ENCODE results near the gene SENP2. TPM values are rescaled to one million over a fixed set of nuclear protein-coding genes. Genes with fewer than 3 reads are reported as not detected.
"Not testable (repeated sequence)": the region's sequence is repeated elsewhere in the genome, so short reads cannot be mapped to it uniquely, and the experiment has no call there.

Gene SENP2
- total RNA-seq, 3 donors from 2014 or later (not counting 1 experiment from before 2014, with no cell fraction given), result 57.8 to 59.8 (median 58.7) TPM

GRCh38 chr3:185631508-185632206, 45.6 kb downstream of the SENP2 start:
- Mint-ChIP-seq H3K27ac (peak overlapping the region in 1 of 2 donors; percentile 42), H3K4me3 (no peak overlapping the region)
- WGBS (ENCODE audit: insufficient coverage), result 98% methylated on average over 4 of the region's 7 CpGs

DNA sequence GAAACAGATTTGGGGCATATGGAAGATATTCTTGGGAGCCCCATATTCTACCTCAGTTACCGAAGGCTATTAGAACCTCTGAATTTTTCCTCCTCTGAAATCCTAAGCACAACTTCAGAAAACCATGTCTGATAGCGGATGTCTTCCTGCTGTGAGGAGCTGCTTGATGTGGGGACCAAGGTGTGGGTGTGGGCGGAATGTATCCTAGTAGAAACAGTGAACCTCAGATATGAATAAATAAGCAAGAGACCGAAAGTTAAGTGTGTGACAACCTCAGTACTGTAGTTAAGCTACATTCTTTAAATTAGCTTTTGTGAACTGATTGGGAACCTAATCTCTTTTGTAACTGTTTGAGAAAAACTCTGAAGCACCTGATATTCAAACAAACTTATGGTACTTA, 46.9 kb downstream of the SENP2 start:
- Histone ChIP-seq H3K4me1 (ENCODE audit: control insufficient read depth, insufficient read depth, low read length) (no peaks in the 10 kb centered on the region), H3K27me3 (ENCODE audit: control insufficient read depth, insufficient read depth, low read length) (no peaks in the 10 kb centered on the region), H3K36me3 (ENCODE audit: control insufficient read depth, insufficient read depth, low read length) (peaks cover 18% of the 10 kb centered on the region), H3K27ac (ENCODE audit: low read length) (no peak overlapping the region), H3K4me3 (ENCODE audit: low read length) (no peak overlapping the region), H3K9me3 (ENCODE audit: control insufficient read depth, insufficient read depth, low read length) (no peaks in the 10 kb centered on the region)
- 87% methylated on average over 3 of the region's 4 CpGs for WGBS (ENCODE audit: insufficient coverage)
- Mint-ChIP-seq H3K4me1 (no peaks in the 10 kb centered on the region), H3K4me3 (no peak overlapping the region), H3K9me3 (no peaks in the 10 kb centered on the region), H3K27me3 (ENCODE audit: low read depth in 2 of 2) (no peaks in the 10 kb centered on the region), H3K27ac (no peak overlapping the region), H3K36me3 (no peaks in the 10 kb centered on the region)
- DNase-seq (no peak), ATAC-seq (no peak)
- TF ChIP-seq, protein P1, sequence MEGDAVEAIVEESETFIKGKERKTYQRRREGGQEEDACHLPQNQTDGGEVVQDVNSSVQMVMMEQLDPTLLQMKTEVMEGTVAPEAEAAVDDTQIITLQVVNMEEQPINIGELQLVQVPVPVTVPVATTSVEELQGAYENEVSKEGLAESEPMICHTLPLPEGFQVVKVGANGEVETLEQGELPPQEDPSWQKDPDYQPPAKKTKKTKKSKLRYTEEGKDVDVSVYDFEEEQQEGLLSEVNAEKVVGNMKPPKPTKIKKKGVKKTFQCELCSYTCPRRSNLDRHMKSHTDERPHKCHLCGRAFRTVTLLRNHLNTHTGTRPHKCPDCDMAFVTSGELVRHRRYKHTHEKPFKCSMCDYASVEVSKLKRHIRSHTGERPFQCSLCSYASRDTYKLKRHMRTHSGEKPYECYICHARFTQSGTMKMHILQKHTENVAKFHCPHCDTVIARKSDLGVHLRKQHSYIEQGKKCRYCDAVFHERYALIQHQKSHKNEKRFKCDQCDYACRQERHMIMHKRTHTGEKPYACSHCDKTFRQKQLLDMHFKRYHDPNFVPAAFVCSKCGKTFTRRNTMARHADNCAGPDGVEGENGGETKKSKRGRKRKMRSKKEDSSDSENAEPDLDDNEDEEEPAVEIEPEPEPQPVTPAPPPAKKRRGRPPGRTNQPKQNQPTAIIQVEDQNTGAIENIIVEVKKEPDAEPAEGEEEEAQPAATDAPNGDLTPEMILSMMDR (IDR thresholded peaks at IDR 0.05), result no peak
- intact Hi-C loops (cut with micrococcal nuclease), result no loop called here

More at GRCh38 chr3:185631508-185632206, 45.6 kb downstream of the SENP2 start:
- Mint-ChIP-seq H3K4me1 (no peaks in the 10 kb centered on the region), H3K36me3 (no peaks in the 10 kb centered on the region), H3K27me3 (ENCODE audit: low read depth in 2 of 2) (no peaks in the 10 kb centered on the region), H3K9me3 (no peaks in the 10 kb centered on the region)
- intact Hi-C loops (cut with micrococcal nuclease), result no loop called here
- DNase-seq (peak in 1 of 2 donors; percentile 30), ATAC-seq (no peak)
- Histone ChIP-seq H3K36me3 (ENCODE audit: control insufficient read depth, insufficient read depth, low read length) (peaks cover 24% of the 10 kb centered on the region), H3K4me1 (ENCODE audit: control insufficient read depth, insufficient read depth, low read length) (no peaks in the 10 kb centered on the region), H3K4me3 (ENCODE audit: low read length) (no peak overlapping the region), H3K27me3 (ENCODE audit: control insufficient read depth, insufficient read depth, low read length) (no peaks in the 10 kb centered on the region), H3K9me3 (ENCODE audit: control insufficient read depth, insufficient read depth, low read length) (no peaks in the 10 kb centered on the region), H3K27ac (ENCODE audit: low read length) (no peak overlapping the region)
- TF ChIP-seq, protein P1 (IDR thresholded peaks at IDR 0.05), result no peak

DNA sequence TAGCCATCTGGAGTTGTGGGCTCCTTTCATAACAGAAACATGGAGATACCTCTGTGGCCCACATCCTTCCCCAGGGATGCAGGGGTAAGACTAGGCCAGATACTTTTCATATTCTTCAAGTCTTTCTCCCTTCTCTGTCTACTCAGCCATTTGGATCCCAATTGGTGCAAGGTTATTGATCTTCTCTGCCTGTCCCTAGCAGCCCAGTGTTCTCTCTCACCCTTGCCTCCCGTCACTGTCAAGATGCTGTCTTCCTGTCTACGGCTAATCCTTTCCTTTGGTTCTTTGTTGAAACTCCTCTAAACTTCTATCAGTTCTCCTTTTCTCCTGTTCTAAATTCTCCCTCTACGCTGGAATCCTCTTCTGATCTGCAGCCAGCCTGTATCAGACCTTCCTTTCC, 51.3 kb downstream of the SENP2 start:
- H3K27ac Mint-ChIP-seq, result no peak overlapping the region
- H3K4me3 Mint-ChIP-seq, result no peak overlapping the region
- intact Hi-C loops (cut with micrococcal nuclease), result no loop called here
- H3K4me1 ChIP-seq (ENCODE audit: control insufficient read depth, insufficient read depth, low read length), result no peaks in the 10 kb centered on the region
- H3K36me3 Mint-ChIP-seq, result no peaks in the 10 kb centered on the region
- TF ChIP-seq, protein P1 (IDR thresholded peaks at IDR 0.05), result no peak
- H3K27me3 Mint-ChIP-seq (ENCODE audit: low read depth in 2 of 2), result no peaks in the 10 kb centered on the region
- 77% methylated on average over 3 of the region's 3 CpGs for WGBS (ENCODE audit: insufficient coverage)
- H3K4me3 ChIP-seq (ENCODE audit: low read length), result no peak overlapping the region
- H3K27me3 ChIP-seq (ENCODE audit: control insufficient read depth, insufficient read depth, low read length), result no peaks in the 10 kb centered on the region
- DNase-seq (no peak), ATAC-seq (no peak)
- H3K4me1 Mint-ChIP-seq, result no peaks in the 10 kb centered on the region
- H3K27ac ChIP-seq (ENCODE audit: low read length), result no peak overlapping the region
- H3K36me3 ChIP-seq (ENCODE audit: control insufficient read depth, insufficient read depth, low read length), result no peaks in the 10 kb centered on the region
- H3K9me3 ChIP-seq (ENCODE audit: control insufficient read depth, insufficient read depth, low read length), result no peaks in the 10 kb centered on the region
- no peaks in the 10 kb centered on the region for H3K9me3 Mint-ChIP-seq

DNA sequence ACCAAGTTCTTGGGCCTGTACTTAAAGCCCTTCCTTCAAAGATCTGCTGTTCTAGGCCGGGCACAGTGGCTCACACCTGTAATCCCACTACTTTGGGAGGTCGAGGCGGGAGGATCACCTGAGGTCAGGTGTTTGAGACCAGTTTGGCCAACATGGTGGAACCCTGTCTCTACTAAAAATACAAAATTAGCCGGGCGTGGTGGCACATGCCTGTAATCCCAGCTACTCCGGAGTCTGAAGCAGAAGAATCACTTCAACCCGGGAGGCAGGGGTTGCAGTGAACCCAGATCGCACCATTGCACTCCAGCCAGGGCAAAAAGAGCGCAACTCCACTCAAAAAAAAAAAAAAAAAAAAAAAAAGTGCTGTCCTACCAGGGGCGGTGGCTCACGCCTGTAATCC, 52.6 kb downstream of the SENP2 start:
- intact Hi-C loops (cut with micrococcal nuclease); H3K9me3 Mint-ChIP-seq; H3K4me3 ChIP-seq (ENCODE audit: low read length); H3K4me1 ChIP-seq (ENCODE audit: control insufficient read depth, insufficient read depth, low read length); H3K9me3 ChIP-seq (ENCODE audit: control insufficient read depth, insufficient read depth, low read length); H3K27ac ChIP-seq (ENCODE audit: low read length); ATAC-seq; H3K4me1 Mint-ChIP-seq; H3K27ac Mint-ChIP-seq; H3K27me3 ChIP-seq (ENCODE audit: control insufficient read depth, insufficient read depth, low read length); H3K36me3 Mint-ChIP-seq; H3K27me3 Mint-ChIP-seq (ENCODE audit: low read depth in 2 of 2); H3K36me3 ChIP-seq (ENCODE audit: control insufficient read depth, insufficient read depth, low read length); H3K4me3 Mint-ChIP-seq; DNase-seq: not testable (repeated sequence)
- WGBS (ENCODE audit: insufficient coverage), result 94% methylated on average over 11 of the region's 11 CpGs

Data from natural killer cell (primary cell).